OCI-LY1 (cell line): ENCODE data around the gene UTP3.

Experiments
- EZH2 ChIP-seq: fragments of 200-600 bp; sonication (generic), shearing (Covaris generic); IDR thresholded peaks from 2 replicates; pipeline ENCODE4 v1.8.0; 2017; ENCODE audit warnings: borderline replicate concordance, mixed run types, mild to moderate bottlenecking, antibody characterized with exemption, low read length, moderate library complexity, mixed read lengths
- TF ChIP-seq, protein P1 (sequence below): fragments of 200-600 bp; sonication (generic), shearing (Covaris generic); IDR thresholded peaks from 2 replicates; pipeline ENCODE4 v1.5.1; 2017; ENCODE audit warnings: mild to moderate bottlenecking, antibody characterized with exemption, low read length, moderate library complexity, mixed read lengths

DNA sequence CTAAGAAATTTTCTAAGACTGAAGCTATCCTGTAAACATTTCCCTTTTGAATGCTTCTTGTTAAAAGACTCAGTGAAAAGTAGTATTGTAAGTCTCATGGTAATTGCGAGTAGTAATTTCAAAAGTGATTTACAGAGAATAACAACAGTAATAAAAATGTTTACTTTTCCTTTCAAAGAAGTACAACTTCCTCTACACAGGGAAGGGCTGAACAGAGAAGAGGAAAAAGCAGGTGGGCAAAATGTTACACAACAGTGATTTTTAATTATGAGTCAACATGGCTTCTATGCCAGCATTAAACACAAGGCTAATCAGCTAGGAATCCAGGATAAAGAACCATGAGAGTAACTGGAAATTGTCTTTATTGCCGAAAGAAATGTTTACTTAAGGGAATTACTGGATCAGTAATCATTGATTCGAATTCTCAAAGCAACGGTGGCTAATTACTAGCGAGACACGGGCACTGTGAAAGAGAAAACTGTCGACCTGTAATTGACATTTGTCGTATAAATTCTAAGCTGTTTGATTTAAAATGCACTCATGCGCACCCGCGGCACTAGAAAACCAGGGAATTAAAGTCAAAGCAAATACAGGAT is 15.4 kb downstream of the UTP3 start:
- TF ChIP-seq, protein P1, sequence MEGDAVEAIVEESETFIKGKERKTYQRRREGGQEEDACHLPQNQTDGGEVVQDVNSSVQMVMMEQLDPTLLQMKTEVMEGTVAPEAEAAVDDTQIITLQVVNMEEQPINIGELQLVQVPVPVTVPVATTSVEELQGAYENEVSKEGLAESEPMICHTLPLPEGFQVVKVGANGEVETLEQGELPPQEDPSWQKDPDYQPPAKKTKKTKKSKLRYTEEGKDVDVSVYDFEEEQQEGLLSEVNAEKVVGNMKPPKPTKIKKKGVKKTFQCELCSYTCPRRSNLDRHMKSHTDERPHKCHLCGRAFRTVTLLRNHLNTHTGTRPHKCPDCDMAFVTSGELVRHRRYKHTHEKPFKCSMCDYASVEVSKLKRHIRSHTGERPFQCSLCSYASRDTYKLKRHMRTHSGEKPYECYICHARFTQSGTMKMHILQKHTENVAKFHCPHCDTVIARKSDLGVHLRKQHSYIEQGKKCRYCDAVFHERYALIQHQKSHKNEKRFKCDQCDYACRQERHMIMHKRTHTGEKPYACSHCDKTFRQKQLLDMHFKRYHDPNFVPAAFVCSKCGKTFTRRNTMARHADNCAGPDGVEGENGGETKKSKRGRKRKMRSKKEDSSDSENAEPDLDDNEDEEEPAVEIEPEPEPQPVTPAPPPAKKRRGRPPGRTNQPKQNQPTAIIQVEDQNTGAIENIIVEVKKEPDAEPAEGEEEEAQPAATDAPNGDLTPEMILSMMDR, result no peak
- no peak for TF ChIP-seq EZH2
